ENCODE measurements around the gene MIDN.

The MIDN gene

GRCh38 chr19:1205114-1206099 is 43.0 kb upstream of the MIDN start, which contains the start of gene STK11:
STK11 (plus strand) TSS chr19:1205778; CDS start chr19:1206914, 1,136 bp downstream.
- CTCF ChIA-PET = interaction anchor here (0.7 to 3.0 kb wide), 3 partner anchors 11 to 133 kb away, joined by 3 to 24 read pairs (median 7); no protein-coding TSS in a partner anchor
- H3K27ac ChIP-seq (ENCODE audit: extremely low read depth, low read depth, low read length) = peak within 1 kb of the TSS; percentile 99
- peak within 1 kb of the TSS; percentile 53 for H3K4me3 ChIP-seq (ENCODE audit: low read depth, low read length)
- no peak for TF ChIP-seq MYNN (tag by site-specific recombination; IDR thresholded peaks at IDR 0.05; ENCODE audit: borderline replicate concordance)
- TF ChIP-seq ZNF610 (tag by site-specific recombination; IDR thresholded peaks at IDR 0.05; ENCODE audit: borderline replicate concordance) = no peak
- TF ChIP-seq ZNF692 (tag by site-specific recombination; IDR thresholded peaks at IDR 0.05) = 0 out of 2 replicates have a peak, but pooled peaks have one; percentile 20
- no peak for TF ChIP-seq KLF7 (tag by site-specific recombination; IDR thresholded peaks at IDR 0.05; ENCODE audit: borderline replicate concordance)
- TF ChIP-seq ZBTB17 (tag by site-specific recombination; IDR thresholded peaks at IDR 0.05) = no peak
- TF ChIP-seq FEZF1 (tag by site-specific recombination; IDR thresholded peaks at IDR 0.05) = peak; percentile 57
- TF ChIP-seq ZNF621 (tag by site-specific recombination; IDR thresholded peaks at IDR 0.05) = no peak
- TF ChIP-seq ZNF449 (tag by site-specific recombination; IDR thresholded peaks at IDR 0.05) = peak; percentile 81
- TF ChIP-seq ZBTB7A (tag by site-specific recombination; IDR thresholded peaks at IDR 0.05; ENCODE audit: low read depth) = peak; percentile 97
- TF ChIP-seq ZNF354C (tag by site-specific recombination; IDR thresholded peaks at IDR 0.05; ENCODE audit: borderline replicate concordance, low read depth) = no peak
- peak; percentile 95 for TF ChIP-seq BCL11A (tag by site-specific recombination; IDR thresholded peaks at IDR 0.05; ENCODE audit: low read depth)
- TF ChIP-seq ZNF560 (tag by site-specific recombination; IDR thresholded peaks at IDR 0.05; ENCODE audit: borderline replicate concordance) = no peak
- peak; percentile 40; the same call in 1 of the 2 replicates for TF ChIP-seq GLIS1 (tag by site-specific recombination; IDR thresholded peaks at IDR 0.05)
- peak; percentile 99 for TF ChIP-seq HIC1 (tag by site-specific recombination; IDR thresholded peaks at IDR 0.05)
- TF ChIP-seq KLF9 (tag by site-specific recombination; IDR thresholded peaks at IDR 0.05; ENCODE audit: low read depth) = peak; percentile 74
- TF ChIP-seq ZBTB26 (tag by site-specific recombination; optimal IDR thresholded peaks at IDR 0.05) = peak; percentile 82
- TF ChIP-seq ZFP69B (tag by site-specific recombination; IDR thresholded peaks at IDR 0.05) = 0 out of 2 replicates have a peak, but pooled peaks have one; percentile 18
- TF ChIP-seq ZIC2 (tag by site-specific recombination; IDR thresholded peaks at IDR 0.05) = peak; percentile 30; the same call in 1 of the 2 replicates
- TF ChIP-seq IKZF3 (tag by site-specific recombination; IDR thresholded peaks at IDR 0.05) = no peak
- 0 out of 2 replicates have a peak, but pooled peaks have one; percentile 27 for TF ChIP-seq ZNF629 (tag by site-specific recombination; IDR thresholded peaks at IDR 0.05)
- TF ChIP-seq ZNF530 (tag by site-specific recombination; IDR thresholded peaks at IDR 0.05; ENCODE audit: low read depth) = no peak
- 0 out of 2 replicates have a peak, but pooled peaks have one; percentile 36 for TF ChIP-seq KLF17 (tag by site-specific recombination; IDR thresholded peaks at IDR 0.05)
- no peak for TF ChIP-seq ZNF362 (tag by site-specific recombination; IDR thresholded peaks at IDR 0.05)
- no peak for TF ChIP-seq ZSCAN4 (tag by site-specific recombination; IDR thresholded peaks at IDR 0.05)
- TF ChIP-seq ZNF302 (tag by site-specific recombination; IDR thresholded peaks at IDR 0.05; ENCODE audit: low read depth) = no peak

More at GRCh38 chr19:1205114-1206099, 43.0 kb upstream of the MIDN start, which contains the start of gene STK11:
- Histone ChIP-seq H3K9me3 (ENCODE audit: control insufficient read depth, insufficient read depth, low read depth, low read length) (no peaks in the 10 kb centered on the region), H3K36me3 (ENCODE audit: control insufficient read depth in 2 of 2, insufficient read depth in 1 of 2, low read length in 2 of 2) (peaks cover 3 to 25% of the 10 kb centered on the region in 2 experiments; a peak in 2 of 3 replicates), H3K4me1 (ENCODE audit: control insufficient read depth, insufficient read depth, low read length) (peaks cover 7% of the 10 kb centered on the region)
- POLR2A ChIA-PET = no interaction called here
